Trophoblast cell (in vitro differentiated cells and primary cell): ENCODE measurements around the gene KCNH8.

Experiments
- DNase-seq, 2 donors: peaks; one replicate each; pipeline ENCODE4 v3.0.0-alpha.2; 2016
- H2AFZ ChIP-seq: 2 replicates; pipeline ENCODE4 v1.6.1; 2013; ENCODE audit warnings: low read length, moderate library complexity, mild to moderate bottlenecking; ENCODE audit not compliant: insufficient read depth, poor library complexity
- H2AK5ac ChIP-seq: 2 replicates; pipeline ENCODE4 v1.6.1; 2013; ENCODE audit warnings: mild to moderate bottlenecking, low read length
- H2BK120ac ChIP-seq: 2 replicates; pipeline ENCODE4 v1.6.1; 2013; ENCODE audit warnings: low read length, mild to moderate bottlenecking, moderate library complexity; ENCODE audit not compliant: insufficient read depth, poor library complexity
- H2BK12ac ChIP-seq: 2 replicates; pipeline ENCODE4 v1.6.1; 2013; ENCODE audit warnings: mild to moderate bottlenecking, low read length, moderate library complexity
- H2BK5ac ChIP-seq: 2 replicates; pipeline ENCODE4 v1.6.1; 2013; ENCODE audit warnings: low read length, low read depth, moderate library complexity, mild to moderate bottlenecking; ENCODE audit not compliant: poor library complexity
- H3K14ac ChIP-seq: 2 replicates; pipeline ENCODE4 v1.6.1; 2013; ENCODE audit warnings: mild to moderate bottlenecking, low read length
- H3K18ac ChIP-seq: 2 replicates; pipeline ENCODE4 v1.6.1; 2013; ENCODE audit warnings: mild to moderate bottlenecking, low read length
- H3K23ac ChIP-seq: 2 replicates; pipeline ENCODE4 v1.6.1; 2013; ENCODE audit warnings: low read length
- H3K27ac ChIP-seq: 2 replicates; pipeline ENCODE4 v1.5.1; 2013; ENCODE audit warnings: low read depth, mild to moderate bottlenecking, inconsistent platforms, low read length, moderate library complexity
- H3K27me3 ChIP-seq: 2 replicates; pipeline ENCODE4 v1.6.1; 2013; ENCODE audit warnings: inconsistent platforms, mild to moderate bottlenecking, low read length, moderate library complexity; ENCODE audit not compliant: insufficient read depth
- H3K36me3 ChIP-seq, 2 experiments: 1 replicate in 1 of 2; 2 replicates in 1 of 2; pipeline ENCODE4 v1.6.1; 2013; ENCODE audit warnings: low read length in 2 of 2, mild to moderate bottlenecking in 2 of 2, moderate library complexity in 1 of 2; ENCODE audit not compliant: insufficient read depth in 2 of 2, control insufficient read depth in 1 of 2
- H3K4ac ChIP-seq: 2 replicates; pipeline ENCODE4 v1.6.1; 2013; ENCODE audit warnings: low read depth, mild to moderate bottlenecking, low read length, moderate library complexity
- H3K4me1 ChIP-seq, 2 experiments: 1 replicate in 1 of 2; 2 replicates in 1 of 2; pipeline ENCODE4 v1.6.1; 2013; ENCODE audit warnings: low read length in 2 of 2, mild to moderate bottlenecking in 2 of 2, moderate library complexity in 1 of 2; ENCODE audit not compliant: insufficient read depth in 2 of 2, control insufficient read depth in 1 of 2
- H3K4me2 ChIP-seq: 2 replicates; pipeline ENCODE4 v1.6.1; 2013; ENCODE audit warnings: inconsistent platforms, mild to moderate bottlenecking, low read length, moderate library complexity
- H3K4me3 ChIP-seq: 2 replicates; pipeline ENCODE4 v1.5.1; 2013; ENCODE audit warnings: mild to moderate bottlenecking, low read depth, low read length, inconsistent platforms
- H3K79me1 ChIP-seq: one replicate; pipeline ENCODE4 v1.6.1; 2013; ENCODE audit warnings: low read length
- H3K79me2 ChIP-seq: 2 replicates; pipeline ENCODE4 v1.6.1; 2013; ENCODE audit warnings: low read length, mild to moderate bottlenecking; ENCODE audit not compliant: control insufficient read depth, insufficient read depth, poor library complexity
- H3K9ac ChIP-seq: 2 replicates; pipeline ENCODE4 v1.6.1; 2013; ENCODE audit warnings: mild to moderate bottlenecking, low read length
- H3K9me3 ChIP-seq: 2 replicates; pipeline ENCODE4 v1.6.1; 2013; ENCODE audit warnings: low read depth, mild to moderate bottlenecking, control low read depth, inconsistent platforms, low read length; ENCODE audit not compliant: insufficient read depth
- H4K12ac ChIP-seq: 2 replicates; pipeline ENCODE4 v1.6.1; 2013; ENCODE audit warnings: low read depth, mild to moderate bottlenecking, low read length, moderate library complexity
- H4K8ac ChIP-seq: 2 replicates; pipeline ENCODE4 v1.6.1; 2013; ENCODE audit warnings: low read depth, mild to moderate bottlenecking, low read length, moderate library complexity
- H4K91ac ChIP-seq: one replicate; pipeline ENCODE4 v1.6.1; 2013; ENCODE audit warnings: low read depth, mild to moderate bottlenecking, low read length, moderate library complexity
- WGBS: extraction: QIAGEN DNeasy Blood & Tissue Kit; methylation state at CpG from one replicate; pipeline ENCODE4 v1.1.7; 2013; ENCODE audit warnings: missing lambda C conversion rate; ENCODE audit not compliant: insufficient read length, insufficient coverage; ENCODE audit errors: extremely low coverage; 5-methylcytosine and 5-hydroxymethylcytosine counted together

KCNH8 gene

DNA sequence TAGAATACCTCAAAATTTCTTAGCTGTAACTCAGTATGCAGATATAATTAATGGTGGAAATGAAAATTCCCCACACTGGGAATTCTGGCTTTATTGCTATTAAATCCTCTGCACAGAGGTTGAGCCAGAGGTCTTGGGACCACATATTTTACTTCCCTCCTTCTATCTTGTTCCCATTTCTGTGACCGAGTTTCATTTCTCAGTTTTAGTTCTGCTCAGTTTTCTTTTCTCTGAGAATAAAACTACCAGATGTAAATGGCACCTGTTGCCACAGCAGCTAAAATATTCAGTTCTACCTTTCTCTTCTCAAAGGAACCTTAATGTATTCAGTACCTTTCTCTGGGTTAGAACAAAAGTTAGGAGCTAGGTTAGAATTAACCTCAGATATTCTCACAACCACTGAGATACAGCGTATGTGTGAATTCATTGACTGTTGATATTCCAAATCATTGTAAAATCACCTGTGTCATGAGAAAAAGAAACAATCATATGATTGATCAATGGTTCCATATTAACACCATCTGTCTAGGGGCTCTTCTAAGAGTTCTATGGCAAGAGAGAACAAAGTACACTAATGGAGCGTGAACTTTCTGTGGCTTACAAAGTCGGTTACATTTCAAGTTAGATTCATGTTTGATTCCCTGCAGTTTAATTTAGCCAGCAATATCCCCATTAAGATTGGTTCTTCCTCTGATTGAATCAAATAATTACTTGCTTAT, 411.6 kb downstream of the KCNH8 start:
- WGBS = no CpG with 5 or more reads among the region's 4 CpGs

DNA sequence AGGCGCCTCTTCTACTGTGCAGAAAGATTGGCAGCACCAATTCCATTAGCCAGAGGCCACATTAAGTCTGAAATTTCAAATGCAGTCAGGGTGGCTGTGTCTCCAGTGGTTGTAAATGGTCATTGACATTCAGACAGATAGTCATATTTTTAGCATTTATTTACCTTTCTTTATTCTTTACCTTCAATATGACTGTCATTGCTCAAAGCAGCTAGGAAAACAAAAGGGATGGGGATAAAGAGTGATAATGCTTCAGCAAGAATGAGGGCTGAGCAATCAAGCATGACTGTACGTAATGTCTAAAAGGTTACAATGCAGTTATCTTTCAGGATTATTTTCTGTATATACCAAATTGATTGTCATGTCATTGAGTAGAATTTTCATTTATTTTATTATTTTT, 425.3 kb downstream of the KCNH8 start:
- no peaks in the 10 kb centered on the region for H3K9me3 ChIP-seq
- H3K4me1 ChIP-seq = no peaks in the 10 kb centered on the region
- H3K14ac ChIP-seq = no peak overlapping the region
- H3K79me2 ChIP-seq = no peaks in the 10 kb centered on the region
- no peak overlapping the region for H3K23ac ChIP-seq
- no peak overlapping the region for H3K4me2 ChIP-seq
- H2BK5ac ChIP-seq = no peak overlapping the region
- H3K4ac ChIP-seq = no peak overlapping the region
- H2AK5ac ChIP-seq = no peak overlapping the region
- no peak overlapping the region for H2BK120ac ChIP-seq
- no peaks in the 10 kb centered on the region for H3K27me3 ChIP-seq
- no peak overlapping the region for H3K18ac ChIP-seq
- no peaks in the 10 kb centered on the region for H3K36me3 ChIP-seq
- DNase-seq = no peak
- H3K4me3 ChIP-seq = no peak overlapping the region
- H3K79me1 ChIP-seq = no peaks in the 10 kb centered on the region
- no peak overlapping the region for H3K9ac ChIP-seq
- no peak overlapping the region for H3K27ac ChIP-seq
- no peak overlapping the region for H2BK12ac ChIP-seq
- no peak overlapping the region for H4K8ac ChIP-seq
- no CpG with 5 or more reads among the region's 2 CpGs for WGBS
- H4K91ac ChIP-seq = no peak overlapping the region
- H4K12ac ChIP-seq = no peak overlapping the region
- no peak overlapping the region for H2AFZ ChIP-seq

More for the DNA sequence above, 411.6 kb downstream of the KCNH8 start:
- Histone ChIP-seq H4K91ac (no peak overlapping the region), H3K4ac (no peak overlapping the region), H3K79me2 (no peaks in the 10 kb centered on the region), H2BK5ac (no peak overlapping the region), H3K79me1 (no peaks in the 10 kb centered on the region), H3K23ac (no peak overlapping the region), H3K14ac (no peak overlapping the region), H3K18ac (no peak overlapping the region), H3K27me3 (no peaks in the 10 kb centered on the region), H3K4me1 (no peaks in the 10 kb centered on the region), H2BK12ac (no peak overlapping the region), H3K27ac (no peak overlapping the region), H3K9me3 (no peaks in the 10 kb centered on the region), H3K4me3 (no peak overlapping the region), H3K4me2 (no peak overlapping the region), H3K36me3 (no peaks in the 10 kb centered on the region), H2AFZ (no peak overlapping the region), H4K12ac (no peak overlapping the region), H3K9ac (no peak overlapping the region), H2BK120ac (no peak overlapping the region), H4K8ac (no peak overlapping the region), H2AK5ac (no peak overlapping the region)
- DNase-seq = no peak

GRCh38 chr3:19574268-19574667, 426.0 kb downstream of the KCNH8 start:
- no CpG with 5 or more reads among the region's 3 CpGs for WGBS
- Histone ChIP-seq H3K14ac (no peak overlapping the region), H3K4me1 (no peaks in the 10 kb centered on the region), H3K4me2 (no peak overlapping the region), H3K27me3 (no peaks in the 10 kb centered on the region), H2BK5ac (no peak overlapping the region), H2AFZ (no peak overlapping the region), H3K9ac (no peak overlapping the region), H4K91ac (no peak overlapping the region), H3K23ac (no peak overlapping the region), H3K79me1 (no peaks in the 10 kb centered on the region), H2BK120ac (no peak overlapping the region), H3K79me2 (no peaks in the 10 kb centered on the region), H2AK5ac (no peak overlapping the region), H3K4ac (no peak overlapping the region), H3K27ac (no peak overlapping the region), H3K18ac (no peak overlapping the region), H3K9me3 (no peaks in the 10 kb centered on the region), H4K8ac (no peak overlapping the region), H3K4me3 (no peak overlapping the region), H3K36me3 (no peaks in the 10 kb centered on the region), H2BK12ac (no peak overlapping the region), H4K12ac (no peak overlapping the region)
- no peak for DNase-seq

GRCh38 chr3:19576343-19576742, 428.0 kb downstream of the KCNH8 start:
- H3K23ac ChIP-seq = no peak overlapping the region
- no peak overlapping the region for H3K4ac ChIP-seq
- no CpG with 5 or more reads among the region's 3 CpGs for WGBS
- H3K9ac ChIP-seq = no peak overlapping the region
- no peak overlapping the region for H2BK5ac ChIP-seq
- no peak overlapping the region for H4K91ac ChIP-seq
- no peak overlapping the region for H2AK5ac ChIP-seq
- H3K18ac ChIP-seq = no peak overlapping the region
- H4K8ac ChIP-seq = no peak overlapping the region
- no peaks in the 10 kb centered on the region for H3K4me1 ChIP-seq
- no peak overlapping the region for H3K4me3 ChIP-seq
- H2AFZ ChIP-seq = no peak overlapping the region
- no peaks in the 10 kb centered on the region for H3K27me3 ChIP-seq
- H4K12ac ChIP-seq = no peak overlapping the region
- H3K9me3 ChIP-seq = no peaks in the 10 kb centered on the region
- no peak overlapping the region for H2BK12ac ChIP-seq
- H3K27ac ChIP-seq = no peak overlapping the region
- H3K79me2 ChIP-seq = no peaks in the 10 kb centered on the region
- DNase-seq = no peak
- H3K4me2 ChIP-seq = no peak overlapping the region
- no peak overlapping the region for H2BK120ac ChIP-seq
- H3K14ac ChIP-seq = no peak overlapping the region
- H3K36me3 ChIP-seq = no peaks in the 10 kb centered on the region
- no peaks in the 10 kb centered on the region for H3K79me1 ChIP-seq
